CD4-positive, alpha-beta T cell treated with Interleukin-4 for 1 hour (primary cell): ENCODE data around the gene ADAM15.
A peak's percentile ranks its signal among the peaks of the same experiment; 100 is the strongest.

Experiments used
- DNase-seq, 2 donors: peaks; one replicate each; pipeline ENCODE4 v3.0.0-alpha.2; 2020 to 2022

The ADAM15 gene

DNA sequence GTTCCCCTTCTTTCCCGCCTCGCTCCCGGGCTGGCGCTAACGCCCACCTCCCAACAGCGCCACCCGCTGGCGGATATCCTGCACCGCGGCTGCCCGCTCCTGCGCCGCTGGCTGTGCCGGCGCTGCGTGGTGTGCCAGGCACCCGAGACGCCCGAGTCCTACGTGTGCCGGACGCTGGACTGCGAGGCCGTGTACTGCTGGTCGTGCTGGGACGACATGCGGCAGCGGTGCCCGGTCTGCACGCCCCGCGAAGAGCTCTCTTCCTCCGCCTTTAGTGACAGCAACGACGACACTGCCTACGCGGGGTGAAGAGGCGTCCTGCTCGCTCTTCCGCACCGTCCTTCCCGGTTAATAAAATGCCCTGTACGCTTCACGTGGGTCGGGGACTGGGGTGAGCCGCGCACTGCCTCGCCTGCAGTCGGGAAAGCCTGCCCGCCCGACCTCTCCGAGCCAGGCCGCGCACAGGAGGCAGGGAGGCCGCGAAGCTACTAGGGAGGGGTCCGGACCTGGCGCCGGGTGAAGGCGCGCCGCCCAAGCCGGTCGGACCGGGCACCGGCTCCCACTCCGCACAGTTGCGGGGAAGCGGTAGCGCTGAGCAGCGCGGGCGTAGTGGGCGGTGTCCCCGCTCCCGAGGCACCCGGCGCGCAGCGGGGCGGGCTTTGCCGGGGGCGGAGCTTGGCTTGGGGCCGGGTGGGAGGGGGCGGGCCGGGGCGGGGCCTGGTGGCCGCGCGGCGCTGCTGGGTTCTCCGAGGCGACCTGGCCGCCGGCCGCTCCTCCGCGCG lies at the start of gene ADAM15:
TSS of gene ADAM15 (plus strand) at position 757 of the 782 bp plus-strand sequence. CDS start 71 bp downstream, outside the sequence.
- peak; percentile 82 to 86 for DNase-seq

- DNase-seq = no peak
These were observed 49.8 kb upstream of the ADAM15 start for GRCh38 chr1:155001425-155001674.

DNA sequence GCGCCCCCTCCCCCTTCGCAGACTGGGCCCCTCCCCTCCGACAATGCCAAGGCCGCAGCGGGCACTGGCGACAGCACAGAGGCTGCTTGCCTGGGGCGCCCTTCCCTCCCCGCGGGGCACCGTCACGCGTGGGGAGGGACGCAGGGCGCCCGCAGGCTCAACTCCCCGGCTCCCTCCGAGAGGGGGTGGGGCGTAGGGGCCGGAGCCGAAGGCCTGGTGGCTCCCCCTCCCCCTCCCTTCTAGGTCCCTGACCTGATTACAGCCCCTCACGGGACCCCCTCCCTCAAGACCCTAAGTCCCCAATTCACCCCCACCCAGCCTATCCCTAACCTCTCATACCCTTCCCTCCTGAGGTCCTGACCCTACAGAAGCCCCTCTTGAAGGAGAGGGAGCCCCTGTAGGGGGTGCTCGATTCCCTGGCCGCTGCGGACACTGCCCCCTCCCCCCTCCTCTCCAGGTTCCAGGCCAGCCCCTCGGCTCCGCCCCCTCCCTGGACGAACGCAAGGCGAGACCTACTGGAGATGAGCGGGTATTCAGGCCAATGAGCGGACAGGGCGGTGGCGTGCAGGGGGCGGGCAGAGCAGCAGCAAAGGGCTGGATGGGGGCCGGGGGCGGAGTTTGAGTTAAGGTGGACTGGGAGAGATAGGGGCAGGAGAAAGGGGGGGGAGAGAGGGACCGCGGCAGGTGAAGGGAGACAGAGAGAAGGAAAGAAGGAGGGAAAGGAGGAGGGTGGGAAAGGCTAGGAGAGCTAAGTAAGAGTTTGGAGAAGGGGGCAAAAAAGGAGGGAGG lies 49.2 kb upstream of the ADAM15 start:
- DNase-seq = peak; percentile 98

GRCh38 chr1:155002464-155003226 lies 48.5 kb upstream of the ADAM15 start, which contains the start of gene ZBTB7B:
Gene ZBTB7B, plus strand, starts transcription at chr1:155002802. Its CDS starts 11,859 bp downstream, at chr1:155014661.
- DNase-seq = no peak

- DNase-seq = no peak
These were observed 47.8 kb upstream of the ADAM15 start for GRCh38 chr1:155003227-155003765.

- DNase-seq = no peak
These were observed 47.3 kb upstream of the ADAM15 start for GRCh38 chr1:155003766-155004351.

DNA sequence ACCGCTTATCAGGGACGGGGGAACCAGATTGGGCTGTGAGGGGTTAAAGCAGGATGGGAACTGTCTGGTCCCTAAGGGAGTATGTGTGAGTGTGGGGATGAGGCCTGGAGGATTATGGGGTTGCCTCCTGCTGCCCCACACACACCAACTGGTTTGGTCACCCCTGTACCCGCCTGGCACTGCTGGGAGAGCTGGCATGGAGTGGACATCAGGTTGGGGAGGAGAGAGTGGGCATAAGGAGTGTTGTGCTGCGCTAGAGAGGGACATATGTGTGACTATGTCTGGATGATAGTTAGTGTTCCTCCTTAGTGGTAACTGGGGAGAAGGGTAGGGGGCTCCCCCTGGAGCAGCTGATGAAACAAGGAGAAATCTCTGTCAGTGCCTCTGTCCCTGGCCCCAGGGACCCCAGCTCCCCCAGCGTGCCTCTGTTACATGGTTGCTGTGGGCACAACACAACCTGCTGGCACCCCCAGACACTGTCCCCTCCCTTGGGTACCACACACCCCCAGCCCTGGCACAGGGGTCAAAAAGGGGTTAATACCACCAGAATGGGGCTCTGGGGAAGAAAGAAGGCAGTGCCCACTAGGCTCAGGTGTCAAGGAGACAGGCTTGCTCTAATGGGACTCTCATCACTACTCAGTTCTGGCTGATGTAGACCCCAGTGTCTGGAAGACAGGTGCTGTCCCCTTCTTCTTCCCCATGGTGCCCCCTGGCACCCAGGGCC lies 46.6 kb upstream of the ADAM15 start:
- DNase-seq = no peak

GRCh38 chr1:155005076-155006011 lies 45.8 kb upstream of the ADAM15 start:
- DNase-seq = peak; percentile 45 to 54

- DNase-seq = peak; percentile 55 to 67
These were observed 44.5 kb upstream of the ADAM15 start for GRCh38 chr1:155006601-155007101.

- no peak for DNase-seq
These were observed 43.8 kb upstream of the ADAM15 start for GRCh38 chr1:155007251-155007828.

DNA sequence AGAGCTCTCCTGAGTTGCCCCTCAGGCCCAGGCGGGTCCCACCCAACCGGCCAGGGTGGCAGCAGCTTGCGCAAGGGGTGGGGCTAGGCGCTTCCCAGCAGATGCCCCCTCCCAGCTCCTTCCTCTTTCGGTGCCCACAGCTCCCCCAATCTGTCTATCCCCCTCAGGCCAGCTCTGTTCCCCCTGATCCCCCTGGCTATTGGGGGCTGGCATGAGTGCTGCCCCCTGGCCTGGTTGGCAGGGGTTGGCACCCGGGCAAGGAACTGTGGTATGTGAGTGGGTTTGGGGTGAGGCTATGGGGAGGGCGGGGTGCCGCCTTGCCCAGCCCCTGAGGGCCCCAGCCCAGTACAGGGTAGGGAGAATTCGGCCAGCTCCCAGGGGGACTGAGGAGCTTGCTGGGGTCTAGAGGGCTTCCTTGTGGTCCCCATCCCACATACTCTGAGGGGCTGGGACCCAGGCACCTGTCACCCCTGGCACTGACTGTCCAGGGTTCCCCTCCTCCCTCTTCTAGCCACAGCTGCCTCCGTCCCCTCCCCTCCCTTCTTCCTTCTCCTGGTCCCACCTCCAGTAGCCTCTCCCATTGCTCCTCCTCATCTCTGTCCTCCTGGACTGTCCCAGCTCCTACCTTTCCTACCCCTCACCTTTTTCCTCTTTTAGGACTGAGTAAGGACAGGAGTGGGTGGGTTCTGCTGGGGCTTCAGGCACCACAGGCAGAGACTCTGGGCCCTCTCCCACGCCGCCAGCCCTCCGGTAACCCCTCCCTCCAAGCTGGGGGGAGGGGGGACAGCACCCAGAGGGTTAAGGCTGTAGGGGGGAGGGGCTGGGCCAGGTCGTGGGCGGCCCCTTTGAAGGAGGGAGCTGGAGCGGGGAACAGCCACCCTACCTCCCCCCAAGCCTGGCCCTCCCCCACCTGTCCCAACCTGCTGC lies 42.8 kb upstream of the ADAM15 start:
- DNase-seq = no peak

DNA sequence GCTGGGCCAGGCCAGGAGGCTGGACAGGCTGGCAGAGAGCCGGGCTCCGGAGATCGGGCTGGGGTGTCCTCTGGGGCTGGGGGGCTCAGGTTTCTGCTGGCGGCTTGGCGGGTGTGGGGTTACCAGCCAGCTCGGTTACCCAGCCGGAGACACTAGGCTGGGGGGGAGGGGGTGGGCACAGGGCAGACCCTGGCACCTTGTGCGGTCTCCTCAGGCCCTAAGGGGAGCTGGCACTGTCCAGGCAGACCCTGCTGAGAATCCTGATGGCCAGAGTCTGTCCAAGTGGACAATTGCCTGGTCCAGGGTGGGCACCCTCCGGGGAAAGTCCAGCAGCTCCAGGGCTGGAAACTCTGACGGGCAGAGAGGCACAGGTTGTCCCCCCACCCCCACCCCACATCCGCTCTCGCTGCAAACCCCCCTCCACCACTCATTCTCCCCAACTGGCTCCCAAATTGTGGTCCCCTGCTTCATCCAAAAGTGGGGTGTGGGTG lies 41.9 kb upstream of the ADAM15 start:
- no peak for DNase-seq

DNA sequence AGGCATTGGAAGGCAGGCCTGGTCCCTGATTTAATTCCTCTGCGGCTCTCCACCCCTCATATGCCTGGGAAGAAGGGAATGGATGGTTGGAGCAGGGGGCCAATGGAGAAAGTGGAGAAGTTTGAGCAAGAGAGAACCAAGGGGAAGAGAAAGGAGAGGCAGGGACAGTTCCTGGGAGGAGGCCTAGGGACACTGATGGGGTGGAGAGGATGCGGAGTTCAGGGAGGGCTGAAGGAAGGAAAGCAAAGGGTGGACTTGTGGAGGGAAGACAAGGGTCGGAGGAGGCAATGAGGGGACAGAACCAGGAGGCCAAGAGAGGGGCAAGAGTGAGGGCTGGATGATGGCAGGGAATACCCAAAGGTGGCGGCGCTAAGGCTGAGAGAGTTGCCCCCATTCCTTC lies 41.4 kb upstream of the ADAM15 start:
- DNase-seq = no peak

GRCh38 chr1:155010211-155010918 lies 40.8 kb upstream of the ADAM15 start:
- no peak for DNase-seq

- no peak for DNase-seq
These were observed 40.1 kb upstream of the ADAM15 start for GRCh38 chr1:155011004-155011416.

- no peak for DNase-seq
These were observed 39.6 kb upstream of the ADAM15 start for GRCh38 chr1:155011437-155012025.

- peak in 1 of 2 donors; percentile 57 for DNase-seq
These were observed 39.0 kb upstream of the ADAM15 start for GRCh38 chr1:155012026-155012546.
